DND-41 (cell line): ENCODE results near the gene TASOR2.

Source experiments
- ATAC-seq: fragments of 200-7000 bp; cut with Tn5 transposase; 3 replicates; pipeline ENCODE4 v1.9.1; 2021; ENCODE audit warnings: low read depth; ENCODE audit not compliant: insufficient read depth
- DNase-seq: peaks from one replicate; pipeline ENCODE4 v3.0.0-alpha.2; 2020
- H2AFZ ChIP-seq: 2 replicates; pipeline ENCODE4 v1.6.0; 2012; ENCODE audit warnings: low read depth, low read length
- H3K27ac ChIP-seq: 2 replicates; pipeline ENCODE4 v1.5.1; 2012; ENCODE audit warnings: low read length, inconsistent platforms
- H3K27me3 ChIP-seq: fragments of 200-600 bp; sonication (generic); 2 replicates; pipeline ENCODE4 v1.6.0; 2012; ENCODE audit warnings: low read length, mild to moderate bottlenecking, inconsistent platforms; ENCODE audit not compliant: insufficient read depth, poor library complexity
- H3K36me3 ChIP-seq: 2 replicates; pipeline ENCODE4 v1.5.1; 2012; ENCODE audit warnings: low read length, inconsistent platforms; ENCODE audit not compliant: insufficient read depth
- H3K4me1 ChIP-seq: 2 replicates; pipeline ENCODE4 v1.5.1; 2012; ENCODE audit warnings: mild to moderate bottlenecking, low read length; ENCODE audit not compliant: insufficient read depth
- H3K4me2 ChIP-seq: 2 replicates; pipeline ENCODE4 v1.6.0; 2012; ENCODE audit warnings: mild to moderate bottlenecking, moderate library complexity, low read length, inconsistent platforms; ENCODE audit not compliant: insufficient read depth
- H3K4me3 ChIP-seq, 2 experiments: fragments of 200-600 bp in 1 of 2; shearing (Covaris generic) in 1 of 2; 2 replicates each; pipeline ENCODE4 v1.5.1; 2012 to 2016; ENCODE audit warnings: inconsistent platforms in 2 of 2, low read length in 2 of 2, mild to moderate bottlenecking in 2 of 2, low read depth in 1 of 2, moderate library complexity in 1 of 2
- H3K79me2 ChIP-seq: 2 replicates; pipeline ENCODE4 v1.6.0; 2012; ENCODE audit warnings: low read length, inconsistent platforms; ENCODE audit not compliant: insufficient read depth
- H3K9ac ChIP-seq: 2 replicates; pipeline ENCODE4 v1.6.0; 2012; ENCODE audit warnings: low read depth, mild to moderate bottlenecking, inconsistent platforms, low read length, moderate library complexity
- H3K9me3 ChIP-seq: 2 replicates; pipeline ENCODE4 v1.5.1; 2012; ENCODE audit warnings: low read length, moderate library complexity, mild to moderate bottlenecking, inconsistent platforms; ENCODE audit not compliant: insufficient read depth, severe bottlenecking
- H4K20me1 ChIP-seq: 2 replicates; pipeline ENCODE4 v1.6.0; 2012; ENCODE audit warnings: low read length; ENCODE audit not compliant: insufficient read depth
- EZH2 ChIP-seq: IDR thresholded peaks from 3 replicates; pipeline ENCODE4 v1.6.1; 2012; ENCODE audit warnings: borderline replicate concordance, low read depth, mild to moderate bottlenecking, moderate library complexity, low read length, inconsistent platforms; ENCODE audit not compliant: severe bottlenecking
- TF ChIP-seq, protein P1 (sequence below): IDR thresholded peaks from 2 replicates; pipeline ENCODE4 v1.5.1; 2012; ENCODE audit warnings: borderline replicate concordance, low read length, moderate library complexity, mild to moderate bottlenecking; ENCODE audit not compliant: poor library complexity, severe bottlenecking; ENCODE audit errors: extremely low read depth

Gene TASOR2

GRCh38 chr10:5694573-5694972, 9.9 kb downstream of the TASOR2 start:
- no peak overlapping the region for H3K4me2 ChIP-seq
- H3K9me3 ChIP-seq: no peaks in the 10 kb centered on the region
- no peaks in the 10 kb centered on the region for H3K36me3 ChIP-seq
- H3K9ac ChIP-seq: no peak overlapping the region
- peaks cover 100% of the 10 kb centered on the region for H3K79me2 ChIP-seq
- TF ChIP-seq EZH2: no peak
- TF ChIP-seq, protein P1, sequence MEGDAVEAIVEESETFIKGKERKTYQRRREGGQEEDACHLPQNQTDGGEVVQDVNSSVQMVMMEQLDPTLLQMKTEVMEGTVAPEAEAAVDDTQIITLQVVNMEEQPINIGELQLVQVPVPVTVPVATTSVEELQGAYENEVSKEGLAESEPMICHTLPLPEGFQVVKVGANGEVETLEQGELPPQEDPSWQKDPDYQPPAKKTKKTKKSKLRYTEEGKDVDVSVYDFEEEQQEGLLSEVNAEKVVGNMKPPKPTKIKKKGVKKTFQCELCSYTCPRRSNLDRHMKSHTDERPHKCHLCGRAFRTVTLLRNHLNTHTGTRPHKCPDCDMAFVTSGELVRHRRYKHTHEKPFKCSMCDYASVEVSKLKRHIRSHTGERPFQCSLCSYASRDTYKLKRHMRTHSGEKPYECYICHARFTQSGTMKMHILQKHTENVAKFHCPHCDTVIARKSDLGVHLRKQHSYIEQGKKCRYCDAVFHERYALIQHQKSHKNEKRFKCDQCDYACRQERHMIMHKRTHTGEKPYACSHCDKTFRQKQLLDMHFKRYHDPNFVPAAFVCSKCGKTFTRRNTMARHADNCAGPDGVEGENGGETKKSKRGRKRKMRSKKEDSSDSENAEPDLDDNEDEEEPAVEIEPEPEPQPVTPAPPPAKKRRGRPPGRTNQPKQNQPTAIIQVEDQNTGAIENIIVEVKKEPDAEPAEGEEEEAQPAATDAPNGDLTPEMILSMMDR: no peak
- DNase-seq (no peak), ATAC-seq (no peak)
- no peak overlapping the region for H3K4me3 ChIP-seq
- H3K27ac ChIP-seq: no peak overlapping the region
- no peaks in the 10 kb centered on the region for H3K27me3 ChIP-seq
- peaks cover 78% of the 10 kb centered on the region for H4K20me1 ChIP-seq
- H3K4me1 ChIP-seq: no peaks in the 10 kb centered on the region
- no peak overlapping the region for H2AFZ ChIP-seq

GRCh38 chr10:5697342-5697741, 12.7 kb downstream of the TASOR2 start:
- no peak for DNase-seq
- ATAC-seq: no peak
- no peak overlapping the region for H3K27ac ChIP-seq
- no peak overlapping the region for H3K4me3 ChIP-seq
- no peak overlapping the region for H3K9ac ChIP-seq
- H2AFZ ChIP-seq: no peak overlapping the region
- no peaks in the 10 kb centered on the region for H3K4me1 ChIP-seq
- peaks cover 81% of the 10 kb centered on the region for H4K20me1 ChIP-seq
- H3K79me2 ChIP-seq: peaks cover 100% of the 10 kb centered on the region
- H3K27me3 ChIP-seq: no peaks in the 10 kb centered on the region
- TF ChIP-seq EZH2: no peak
- TF ChIP-seq, protein P1: no peak
- no peak overlapping the region for H3K4me2 ChIP-seq
- H3K9me3 ChIP-seq: no peaks in the 10 kb centered on the region
- no peaks in the 10 kb centered on the region for H3K36me3 ChIP-seq

- DNase-seq: no peak
- TF ChIP-seq, protein P1: no peak
- TF ChIP-seq EZH2: no peak
- Histone ChIP-seq H3K9me3 (no peaks in the 10 kb centered on the region), H3K4me3 (no peak overlapping the region), H3K4me2 (no peak overlapping the region), H2AFZ (no peak overlapping the region), H3K36me3 (no peaks in the 10 kb centered on the region), H3K27ac (no peak overlapping the region), H4K20me1 (peaks cover 76% of the 10 kb centered on the region), H3K4me1 (no peaks in the 10 kb centered on the region), H3K9ac (no peak overlapping the region), H3K79me2 (peaks cover 100% of the 10 kb centered on the region), H3K27me3 (no peaks in the 10 kb centered on the region)
- ATAC-seq: no peak; the same call in 2 of the 3 replicates
Measured at GRCh38 chr10:5698062-5698461, 13.4 kb downstream of the TASOR2 start.

GRCh38 chr10:5708356-5708755, 23.7 kb downstream of the TASOR2 start:
- H3K9ac ChIP-seq: no peak overlapping the region
- H3K79me2 ChIP-seq: peaks cover 98% of the 10 kb centered on the region
- ATAC-seq (no peak), DNase-seq (no peak)
- TF ChIP-seq, protein P1: no peak
- TF ChIP-seq EZH2: no peak
- H3K4me1 ChIP-seq: no peaks in the 10 kb centered on the region; the same call in 1 of the 2 replicates
- no peaks in the 10 kb centered on the region for H3K27me3 ChIP-seq
- no peak overlapping the region for H3K4me2 ChIP-seq
- no peak overlapping the region for H2AFZ ChIP-seq
- H3K9me3 ChIP-seq: no peaks in the 10 kb centered on the region
- peaks cover 49% of the 10 kb centered on the region for H4K20me1 ChIP-seq
- H3K4me3 ChIP-seq: no peak overlapping the region
- H3K36me3 ChIP-seq: no peaks in the 10 kb centered on the region
- no peak overlapping the region for H3K27ac ChIP-seq
